ENCODE results near the gene CCDC106. TPM values are rescaled to one million over a fixed set of nuclear protein-coding genes. Genes with fewer than 3 reads are reported as not detected.
A peak's percentile ranks its signal among the peaks of the same experiment; 100 is the strongest.

CCDC106 gene
- 11.6 TPM for polyA plus RNA-seq
- long read RNA-seq, donor 1, partial matches to known transcripts = 0 of 6 reads
- long read RNA-seq, donor 1, other reads (novel, unspliced or antisense) = 0 of 6 reads
- long read RNA-seq, donor 2, partial matches to known transcripts = 0 of 6 reads
- long read RNA-seq, donor 2, other reads (novel, unspliced or antisense) = 0 of 6 reads
- long read RNA-seq, donor 3, partial matches to known transcripts = 5 of 7 reads
- long read RNA-seq, donor 3, other reads (novel, unspliced or antisense) = 0 of 7 reads
- long read RNA-seq, donor 4 = 0 reads
- long read RNA-seq, donor 5, partial matches to known transcripts = 0 of 6 reads
- long read RNA-seq, donor 5, other reads (novel, unspliced or antisense) = 0 of 6 reads
- long read RNA-seq, donor 6, partial matches to known transcripts = 0 of 1 reads
- long read RNA-seq, donor 6, other reads (novel, unspliced or antisense) = 0 of 1 reads
- long read RNA-seq, donor 7, partial matches to known transcripts = 0 of 1 reads
- long read RNA-seq, donor 7, other reads (novel, unspliced or antisense) = 0 of 1 reads
- long read RNA-seq, donor 8, partial matches to known transcripts = 0 of 3 reads
- long read RNA-seq, donor 8, other reads (novel, unspliced or antisense) = 0 of 3 reads
- long read RNA-seq, donor 9, partial matches to known transcripts = 0 of 7 reads
- long read RNA-seq, donor 9, other reads (novel, unspliced or antisense) = 0 of 7 reads
- long read RNA-seq, donor 10, partial matches to known transcripts = 0 of 3 reads
- long read RNA-seq, donor 10, other reads (novel, unspliced or antisense) = 0 of 3 reads
- long read RNA-seq, donor 11, partial matches to known transcripts = 0 of 3 reads
- long read RNA-seq, donor 11, other reads (novel, unspliced or antisense) = 0 of 3 reads

DNA sequence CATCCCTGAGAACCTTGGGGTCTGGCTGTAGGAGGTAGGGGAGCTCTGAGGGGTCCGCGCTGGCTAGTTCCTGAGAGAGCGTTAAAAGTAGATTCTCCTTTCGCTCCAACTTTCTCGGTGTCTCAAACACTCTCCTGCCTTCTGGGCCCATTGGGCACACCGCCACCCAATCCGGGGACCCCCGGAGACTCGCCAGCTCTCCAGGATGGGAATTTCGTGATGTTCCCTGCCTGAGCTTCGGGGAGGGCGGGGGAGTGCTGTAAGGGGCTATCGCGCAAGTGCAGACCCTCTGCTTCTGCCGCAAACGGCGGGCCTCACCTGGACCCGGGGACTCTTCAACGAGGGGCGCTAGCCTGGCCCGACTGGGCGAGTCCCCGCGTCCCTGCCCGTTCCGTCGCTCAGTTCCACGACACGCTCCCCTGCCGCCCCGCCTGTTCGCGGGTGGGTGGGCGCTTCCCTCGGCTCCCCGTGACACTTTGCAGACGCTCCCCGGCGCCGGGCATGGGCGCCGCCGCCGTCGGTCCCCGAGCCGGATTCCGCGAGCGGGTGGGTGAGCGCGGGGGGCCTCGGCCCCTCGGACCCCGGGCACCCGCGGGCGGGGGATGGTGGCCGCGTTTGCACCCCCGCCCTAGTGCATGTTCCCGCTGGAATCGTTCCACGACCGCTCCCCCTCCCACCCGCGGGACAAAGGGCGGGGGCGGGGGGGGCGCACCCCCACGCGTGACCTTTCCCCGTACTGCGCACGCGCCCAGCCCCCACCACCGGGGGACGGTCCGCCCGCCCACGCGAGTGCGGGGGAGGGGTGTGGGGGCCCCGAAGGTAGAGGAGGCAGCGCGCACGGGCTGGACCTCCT, at the start of gene CCDC106:
Gene CCDC106, plus strand, starts transcription at position 481 of the 853 bp plus-strand sequence. CDS start 835 bp downstream, outside the sequence.
- peak; percentile 58 to 89 for DNase-seq
- H3K27me3 ChIP-seq (ENCODE audit: control insufficient read depth, insufficient read depth, low read length) = no peaks in the 10 kb centered on the region
- H3K4me3 ChIP-seq (ENCODE audit: low read length) = peak within 1 kb of the TSS; percentile 78
- peaks cover 11% of the 10 kb centered on the region for H3K4me1 ChIP-seq (ENCODE audit: control insufficient read depth, insufficient read depth, low read length)
- H3K9me3 ChIP-seq (ENCODE audit: control insufficient read depth, low read depth, low read length) = no peaks in the 10 kb centered on the region
- no CpG with 5 or more reads among the region's 87 CpGs for WGBS (ENCODE audit: insufficient coverage, low lambda C conversion rate)
- peaks cover 22% of the 10 kb centered on the region for H3K36me3 ChIP-seq (ENCODE audit: control insufficient read depth, insufficient read depth, low read length)
- H3K27ac ChIP-seq (ENCODE audit: low read length) = peak within 1 kb of the TSS; percentile 30

DNA sequence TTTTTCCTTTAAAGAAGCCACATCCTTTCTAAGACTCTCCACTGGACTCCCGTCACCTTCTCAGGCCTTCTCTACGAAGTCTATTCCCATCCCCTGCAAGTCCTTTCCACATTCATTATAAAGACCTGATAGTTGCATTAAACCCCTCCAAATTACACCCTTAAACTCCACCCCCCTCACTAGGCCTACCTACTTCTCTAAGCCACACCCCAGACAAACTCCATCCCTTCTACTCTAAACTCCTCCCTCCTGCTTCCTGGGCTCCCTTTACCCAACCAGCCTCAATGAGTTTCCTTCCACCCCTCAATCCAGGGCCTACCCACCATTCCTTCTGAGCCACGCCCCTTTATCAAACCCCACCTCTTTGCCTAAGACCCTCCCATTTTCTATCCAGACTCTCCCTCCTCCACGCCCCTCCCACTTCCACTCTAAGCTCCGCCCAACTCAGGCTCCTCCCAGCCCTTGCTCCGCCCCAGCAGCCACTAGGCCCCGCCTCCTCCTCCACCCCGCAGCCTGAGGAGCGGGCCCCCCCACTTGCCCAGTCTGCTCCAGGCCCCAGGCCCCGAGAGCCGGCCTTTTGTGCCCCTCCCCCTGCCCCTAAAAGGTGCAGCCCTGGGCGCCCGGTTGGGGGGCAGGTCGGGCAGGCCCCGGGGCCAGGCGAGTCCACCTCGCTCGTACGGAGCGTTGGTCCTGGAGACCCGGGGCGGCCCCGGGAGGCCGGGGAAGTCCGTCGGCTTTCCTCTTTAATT, 49.1 kb upstream of the CCDC106 start:
- DNase-seq = peak; percentile 90 to 94
- Histone ChIP-seq H3K36me3 (ENCODE audit: control insufficient read depth, insufficient read depth, low read length) (peaks cover 21% of the 10 kb centered on the region), H3K4me3 (ENCODE audit: low read length) (peak overlapping the region; percentile 74), H3K27ac (ENCODE audit: low read length) (peak overlapping the region; percentile 91), H3K27me3 (ENCODE audit: control insufficient read depth, insufficient read depth, low read length) (no peaks in the 10 kb centered on the region), H3K9me3 (ENCODE audit: control insufficient read depth, low read depth, low read length) (peaks cover 7% of the 10 kb centered on the region), H3K4me1 (ENCODE audit: control insufficient read depth, insufficient read depth, low read length) (peaks cover 4% of the 10 kb centered on the region)
- WGBS (ENCODE audit: insufficient coverage, low lambda C conversion rate) = 33% methylated on average over 3 of the region's 26 CpGs

DNA sequence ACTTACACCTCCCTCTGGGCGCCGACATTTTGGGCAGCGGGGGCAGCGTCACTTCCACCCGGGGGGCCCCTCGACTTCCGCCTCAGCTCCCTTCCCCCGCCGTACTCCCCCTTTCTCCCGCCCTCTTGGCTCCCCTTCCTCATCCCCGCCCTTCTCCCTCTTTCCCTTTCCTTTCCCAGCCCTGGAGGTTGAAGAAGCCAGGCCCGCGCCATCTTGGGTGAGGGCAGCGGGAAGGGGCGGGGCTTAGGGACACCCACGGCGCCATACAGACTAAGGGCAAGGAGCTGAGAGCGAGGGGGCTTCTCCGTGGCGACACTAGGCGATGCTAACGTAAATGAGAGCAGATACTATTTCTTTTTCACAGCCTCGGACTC, 48.6 kb upstream of the CCDC106 start, which contains the start of gene FIZ1:
Gene FIZ1, minus strand, starts transcription at position 50 of the 374 bp plus-strand sequence. CDS start 1,652 bp downstream, outside the sequence.
- H3K27ac ChIP-seq (ENCODE audit: low read length) = peak within 1 kb of the TSS; percentile 91
- no peaks in the 10 kb centered on the region for H3K27me3 ChIP-seq (ENCODE audit: control insufficient read depth, insufficient read depth, low read length)
- WGBS (ENCODE audit: insufficient coverage, low lambda C conversion rate) = 0% methylated on average over 6 of the region's 23 CpGs
- peaks cover 5% of the 10 kb centered on the region for H3K4me1 ChIP-seq (ENCODE audit: control insufficient read depth, insufficient read depth, low read length)
- H3K4me3 ChIP-seq (ENCODE audit: low read length) = peak within 1 kb of the TSS; percentile 74
- H3K9me3 ChIP-seq (ENCODE audit: control insufficient read depth, low read depth, low read length) = peaks cover 7% of the 10 kb centered on the region
- peaks cover 20% of the 10 kb centered on the region for H3K36me3 ChIP-seq (ENCODE audit: control insufficient read depth, insufficient read depth, low read length)
- peak; percentile 99 to 100 for DNase-seq

DNA sequence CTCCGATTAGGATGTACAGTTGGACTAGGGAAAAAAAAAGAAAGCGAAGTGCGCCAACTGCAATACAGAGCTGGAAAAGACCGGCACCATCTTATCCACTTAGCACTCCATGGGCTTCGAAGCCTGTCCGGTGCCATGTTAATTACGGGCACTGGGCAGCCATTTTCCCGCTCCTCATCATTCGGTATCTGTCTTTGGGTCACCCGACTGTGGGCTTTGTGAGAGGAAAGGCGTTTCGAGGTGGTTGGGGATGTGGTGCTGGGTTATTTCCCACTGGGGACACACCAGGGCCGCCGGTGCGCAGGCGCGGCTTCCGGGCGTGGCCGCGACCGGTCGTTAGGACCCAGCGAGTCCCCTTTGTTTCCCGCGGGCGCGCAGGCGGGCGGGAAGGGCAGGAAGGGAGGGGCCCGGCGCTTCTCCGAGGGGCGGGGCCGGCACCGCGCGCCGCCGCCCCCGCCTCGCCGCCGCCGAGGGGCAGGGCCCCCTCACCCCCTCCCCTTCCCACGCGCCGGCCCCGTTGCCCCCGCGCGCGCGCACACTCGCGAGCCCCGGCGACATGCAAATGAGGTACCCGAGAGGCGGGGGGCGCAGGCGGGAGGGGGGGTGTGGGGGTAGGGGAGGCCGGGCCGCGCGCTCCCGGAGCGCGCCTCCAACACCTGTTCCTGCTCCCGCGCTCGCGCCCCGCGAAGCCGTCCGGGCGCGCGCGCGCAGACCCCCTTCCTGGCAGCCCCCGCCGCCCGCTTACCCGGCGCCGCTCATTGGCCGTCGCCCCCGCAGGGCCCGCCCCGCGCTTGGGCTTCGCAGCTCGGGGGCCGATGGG, 48.0 kb upstream of the CCDC106 start, which contains the start of gene ZNF524:
Gene ZNF524, plus strand, starts transcription at position 447 of the 820 bp plus-strand sequence. CDS start 1,825 bp downstream, outside the sequence.
- peak within 1 kb of the TSS; percentile 91 for H3K27ac ChIP-seq (ENCODE audit: low read length)
- no CpG with 5 or more reads among the region's 97 CpGs for WGBS (ENCODE audit: insufficient coverage, low lambda C conversion rate)

DNA sequence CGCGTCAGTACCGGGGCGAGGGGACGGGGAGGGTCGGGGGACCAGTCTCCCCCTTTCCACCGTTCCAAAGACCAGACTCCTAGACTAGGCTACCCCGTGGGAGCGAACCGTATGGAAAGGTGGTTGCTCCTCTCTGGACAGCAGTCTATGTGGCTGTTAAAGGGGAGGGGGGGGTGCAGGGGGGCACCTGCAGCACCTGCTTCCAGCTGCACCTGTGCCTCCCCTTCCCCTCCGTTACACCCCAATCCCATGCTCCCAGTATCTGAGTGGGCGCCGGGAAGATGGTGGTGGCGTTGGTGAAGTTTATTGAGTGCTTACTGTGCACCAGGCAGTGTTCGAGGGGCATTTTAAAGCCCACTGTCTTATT, 47.4 kb upstream of the CCDC106 start:
- H3K4me1 ChIP-seq (ENCODE audit: control insufficient read depth, insufficient read depth, low read length) = peaks cover 9% of the 10 kb centered on the region
- DNase-seq = no peak
- no CpG with 5 or more reads among the region's 15 CpGs for WGBS (ENCODE audit: insufficient coverage, low lambda C conversion rate)

More for the DNA sequence above, 48.0 kb upstream of the CCDC106 start, which contains the start of gene ZNF524:
- Histone ChIP-seq H3K36me3 (ENCODE audit: control insufficient read depth, insufficient read depth, low read length) (peaks cover 20% of the 10 kb centered on the region), H3K4me3 (ENCODE audit: low read length) (peak within 1 kb of the TSS; percentile 74), H3K4me1 (ENCODE audit: control insufficient read depth, insufficient read depth, low read length) (peaks cover 9% of the 10 kb centered on the region), H3K9me3 (ENCODE audit: control insufficient read depth, low read depth, low read length) (peaks cover 7% of the 10 kb centered on the region), H3K27me3 (ENCODE audit: control insufficient read depth, insufficient read depth, low read length) (no peaks in the 10 kb centered on the region)
- DNase-seq = peak; percentile 78 to 99

DNA sequence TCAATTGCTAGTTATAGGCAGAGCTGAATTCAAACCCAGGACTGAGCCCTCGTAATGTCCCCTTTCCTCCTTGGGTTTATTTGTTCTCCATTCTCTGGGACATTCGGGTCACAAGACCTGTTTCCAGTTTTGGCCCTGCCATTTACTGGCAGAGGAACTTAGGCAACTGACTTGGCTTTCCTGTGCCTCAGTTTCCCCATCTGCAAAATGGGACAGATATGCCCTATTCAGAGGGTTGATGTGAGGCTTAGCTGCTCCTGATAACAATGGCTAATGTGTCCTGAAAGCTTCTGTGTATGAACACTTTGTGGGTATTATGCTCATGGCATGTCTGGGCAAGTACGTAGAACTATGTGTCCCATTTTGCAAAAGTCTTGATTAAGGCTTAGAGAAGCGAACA, 46.9 kb upstream of the CCDC106 start:
- no peak for DNase-seq
- H3K36me3 ChIP-seq (ENCODE audit: control insufficient read depth, insufficient read depth, low read length) = peaks cover 10% of the 10 kb centered on the region
- no CpG with 5 or more reads among the region's 4 CpGs for WGBS (ENCODE audit: insufficient coverage, low lambda C conversion rate)
- peaks cover 9% of the 10 kb centered on the region for H3K4me1 ChIP-seq (ENCODE audit: control insufficient read depth, insufficient read depth, low read length)
- no peaks in the 10 kb centered on the region for H3K27me3 ChIP-seq (ENCODE audit: control insufficient read depth, insufficient read depth, low read length)
- peak overlapping the region; percentile 74 for H3K4me3 ChIP-seq (ENCODE audit: low read length)
- no peak overlapping the region for H3K27ac ChIP-seq (ENCODE audit: low read length)
- H3K9me3 ChIP-seq (ENCODE audit: control insufficient read depth, low read depth, low read length) = peaks cover 7% of the 10 kb centered on the region

More for the DNA sequence above, 47.4 kb upstream of the CCDC106 start:
- H3K4me3 ChIP-seq (ENCODE audit: low read length) = peak overlapping the region; percentile 74
- H3K27ac ChIP-seq (ENCODE audit: low read length) = peak overlapping the region; percentile 55
- peaks cover 7% of the 10 kb centered on the region for H3K9me3 ChIP-seq (ENCODE audit: control insufficient read depth, low read depth, low read length)
- peaks cover 15% of the 10 kb centered on the region for H3K36me3 ChIP-seq (ENCODE audit: control insufficient read depth, insufficient read depth, low read length)
- H3K27me3 ChIP-seq (ENCODE audit: control insufficient read depth, insufficient read depth, low read length) = no peaks in the 10 kb centered on the region

DNA sequence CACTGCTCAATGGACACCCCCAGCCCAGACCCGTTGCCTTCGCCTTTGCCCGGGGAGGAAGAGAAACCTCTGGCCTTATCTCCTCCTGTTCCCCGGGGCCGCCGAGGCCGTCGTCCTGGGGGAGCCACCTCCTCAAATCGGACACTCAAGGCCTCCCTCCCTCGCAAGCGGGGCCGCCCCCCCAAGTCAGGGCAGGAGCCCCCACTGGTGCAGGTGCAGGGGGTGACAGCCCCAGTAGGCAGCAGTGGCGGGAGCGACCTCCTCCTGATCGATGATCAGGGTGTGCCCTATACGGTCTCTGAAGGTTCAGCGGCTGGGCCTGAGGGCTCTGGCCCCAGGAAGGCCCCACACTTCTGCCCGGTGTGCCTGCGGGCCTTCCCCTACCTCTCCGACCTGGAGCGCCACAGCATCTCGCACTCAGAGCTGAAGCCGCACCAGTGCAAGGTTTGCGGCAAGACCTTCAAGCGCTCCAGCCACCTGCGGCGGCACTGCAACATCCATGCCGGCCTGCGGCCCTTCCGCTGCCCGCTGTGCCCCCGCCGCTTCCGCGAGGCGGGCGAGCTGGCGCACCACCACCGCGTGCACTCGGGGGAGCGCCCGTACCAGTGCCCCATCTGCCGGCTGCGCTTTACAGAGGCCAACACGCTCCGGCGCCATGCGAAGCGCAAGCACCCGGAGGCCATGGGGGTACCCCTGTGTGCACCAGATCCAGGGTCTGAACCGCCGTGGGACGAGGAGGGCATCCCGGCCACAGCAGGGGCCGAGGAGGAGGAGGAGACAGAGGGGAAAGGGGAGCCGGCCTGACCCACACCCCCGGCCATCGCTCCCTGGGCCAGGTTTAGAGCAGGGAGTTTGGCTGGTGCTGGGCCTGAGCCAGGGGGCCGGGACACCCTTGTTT, 45.7 kb upstream of the CCDC106 start:
- H3K4me1 ChIP-seq (ENCODE audit: control insufficient read depth, insufficient read depth, low read length) = peaks cover 9% of the 10 kb centered on the region

DNA sequence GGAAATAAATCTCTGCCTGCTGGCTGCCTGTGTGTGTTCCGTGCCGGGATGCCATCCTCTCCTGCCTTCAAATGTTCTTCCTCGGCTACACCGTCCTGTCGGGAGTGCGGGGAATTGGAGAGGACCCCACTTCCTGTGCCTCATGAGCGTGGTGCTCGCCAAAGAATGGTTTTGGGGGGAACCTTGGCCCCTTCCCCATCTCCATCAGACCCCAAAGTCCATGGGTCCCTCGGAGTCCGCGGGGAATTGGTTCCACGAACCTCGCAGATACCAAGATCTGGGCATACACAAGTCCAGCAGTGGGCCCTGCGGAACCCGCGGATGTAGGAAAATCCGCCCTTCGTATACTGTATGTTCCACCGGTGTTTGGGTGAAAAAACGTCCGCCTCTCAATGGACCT, 44.9 kb upstream of the CCDC106 start:
- WGBS (ENCODE audit: insufficient coverage, low lambda C conversion rate) = 87% methylated on average over 5 of the region's 21 CpGs
- Histone ChIP-seq H3K4me3 (ENCODE audit: low read length) (no peak overlapping the region), H3K27me3 (ENCODE audit: control insufficient read depth, insufficient read depth, low read length) (no peaks in the 10 kb centered on the region), H3K36me3 (ENCODE audit: control insufficient read depth, insufficient read depth, low read length) (peaks cover 5% of the 10 kb centered on the region), H3K27ac (ENCODE audit: low read length) (no peak overlapping the region), H3K4me1 (ENCODE audit: control insufficient read depth, insufficient read depth, low read length) (peaks cover 9% of the 10 kb centered on the region), H3K9me3 (ENCODE audit: control insufficient read depth, low read depth, low read length) (peaks cover 7% of the 10 kb centered on the region)
- DNase-seq = no peak

More for the DNA sequence above, 45.7 kb upstream of the CCDC106 start:
- Histone ChIP-seq H3K27ac (ENCODE audit: low read length) (no peak overlapping the region), H3K36me3 (ENCODE audit: control insufficient read depth, insufficient read depth, low read length) (peaks cover 5% of the 10 kb centered on the region), H3K4me3 (ENCODE audit: low read length) (no peak overlapping the region), H3K9me3 (ENCODE audit: control insufficient read depth, low read depth, low read length) (peaks cover 7% of the 10 kb centered on the region), H3K27me3 (ENCODE audit: control insufficient read depth, insufficient read depth, low read length) (no peaks in the 10 kb centered on the region)
- WGBS (ENCODE audit: insufficient coverage, low lambda C conversion rate) = no CpG with 5 or more reads among the region's 60 CpGs
- no peak for DNase-seq
